IMR-90 (cell line): ENCODE measurements around the gene ALKBH7.

Source experiments
- CEBPB ChIP-seq: IDR thresholded peaks from 2 replicates; pipeline ENCODE4 v1.6.1; 2012; ENCODE audit warnings: low read depth, low read length, improper control_type of control experiment
- FOS ChIP-seq: fragments of 150-350 bp; IDR thresholded peaks from 2 replicates; pipeline ENCODE4 v1.6.1; 2016; ENCODE audit warnings: low read depth, low read length
- MAFK ChIP-seq: IDR thresholded peaks from 2 replicates; pipeline ENCODE4 v1.6.1; 2012; ENCODE audit warnings: low read depth, low read length, improper control_type of control experiment
- MAZ ChIP-seq: IDR thresholded peaks from 2 replicates; pipeline ENCODE4 v1.6.1; 2012; ENCODE audit warnings: low read depth, mild to moderate bottlenecking, low read length, improper control_type of control experiment, moderate library complexity, borderline replicate concordance
- MXI1 ChIP-seq: IDR thresholded peaks from 2 replicates; pipeline ENCODE4 v1.6.1; 2012; ENCODE audit warnings: low read depth, mild to moderate bottlenecking, low read length, moderate library complexity, borderline replicate concordance
- POLR2A ChIP-seq: IDR thresholded peaks from 2 replicates; pipeline ENCODE4 v1.6.1; 2012; ENCODE audit warnings: mild to moderate bottlenecking, low read depth, low read length
- RCOR1 ChIP-seq: IDR thresholded peaks from 2 replicates; pipeline ENCODE4 v1.6.1; 2012; ENCODE audit warnings: mild to moderate bottlenecking, low read length, improper control_type of control experiment; ENCODE audit not compliant: insufficient replicate concordance
- TF ChIP-seq, protein P1 (sequence below): conservative IDR thresholded peaks from 2 replicates; pipeline ENCODE4 v1.5.1; 2012; ENCODE audit warnings: mild to moderate bottlenecking, low read depth, low read length, improper control_type of control experiment

GRCh38 chr19:6406401-6406800 is 33.8 kb downstream of the ALKBH7 start:
- TF ChIP-seq POLR2A (no peak), MAFK (no peak), RCOR1 (no peak), MXI1 (no peak), MAZ (no peak), CEBPB (no peak), FOS (no peak)
- TF ChIP-seq, protein P1, sequence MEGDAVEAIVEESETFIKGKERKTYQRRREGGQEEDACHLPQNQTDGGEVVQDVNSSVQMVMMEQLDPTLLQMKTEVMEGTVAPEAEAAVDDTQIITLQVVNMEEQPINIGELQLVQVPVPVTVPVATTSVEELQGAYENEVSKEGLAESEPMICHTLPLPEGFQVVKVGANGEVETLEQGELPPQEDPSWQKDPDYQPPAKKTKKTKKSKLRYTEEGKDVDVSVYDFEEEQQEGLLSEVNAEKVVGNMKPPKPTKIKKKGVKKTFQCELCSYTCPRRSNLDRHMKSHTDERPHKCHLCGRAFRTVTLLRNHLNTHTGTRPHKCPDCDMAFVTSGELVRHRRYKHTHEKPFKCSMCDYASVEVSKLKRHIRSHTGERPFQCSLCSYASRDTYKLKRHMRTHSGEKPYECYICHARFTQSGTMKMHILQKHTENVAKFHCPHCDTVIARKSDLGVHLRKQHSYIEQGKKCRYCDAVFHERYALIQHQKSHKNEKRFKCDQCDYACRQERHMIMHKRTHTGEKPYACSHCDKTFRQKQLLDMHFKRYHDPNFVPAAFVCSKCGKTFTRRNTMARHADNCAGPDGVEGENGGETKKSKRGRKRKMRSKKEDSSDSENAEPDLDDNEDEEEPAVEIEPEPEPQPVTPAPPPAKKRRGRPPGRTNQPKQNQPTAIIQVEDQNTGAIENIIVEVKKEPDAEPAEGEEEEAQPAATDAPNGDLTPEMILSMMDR, result no peak
